ENCODE measurements around the gene FOXO1. TPM values are rescaled to one million over a fixed set of nuclear protein-coding genes. Genes with fewer than 3 reads are reported as not detected.
A peak's percentile ranks its signal among the peaks of the same experiment; 100 is the strongest.

FOXO1 gene
- total RNA-seq, 4 donors from 2014 or later = 153 to 194 (median 176) TPM

DNA sequence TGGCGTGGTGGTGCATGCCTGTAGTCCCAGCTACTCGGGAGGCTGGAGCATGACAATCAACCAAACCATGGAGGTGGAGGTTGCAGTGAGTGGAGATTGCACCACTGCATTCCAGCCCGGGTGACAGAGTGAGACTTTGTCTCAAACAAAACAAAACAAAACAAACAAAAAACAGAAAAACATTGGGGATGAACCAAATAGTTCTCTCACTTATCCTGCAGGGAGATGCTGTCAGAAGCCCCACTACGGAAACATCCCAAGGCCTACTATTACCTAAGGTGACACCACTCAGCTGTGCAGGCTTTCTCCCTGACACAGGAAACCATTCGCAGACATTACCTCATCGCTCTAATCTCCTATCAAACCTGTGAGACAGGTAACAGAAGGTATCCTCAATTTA is 113.5 kb downstream of the FOXO1 start:
- Histone ChIP-seq H3K27ac (no peak overlapping the region), H3K4me3 (no peak overlapping the region), H3K9me3 (no peaks in the 10 kb centered on the region), H3K4me1 (peaks cover 0 to 66% (median 5%) of the 10 kb centered on the region in 4 donors), H3K36me3 (peaks cover 0 to 3% (median 0%) of the 10 kb centered on the region in 3 donors), H3K27me3 (no peaks in the 10 kb centered on the region)
- no peak for DNase-seq (ENCODE audit: low spot score in 2 of 2)
- peak in 1 of 2 donors; percentile 6 for TF ChIP-seq EP300 (IDR thresholded peaks at IDR 0.05)
- TF ChIP-seq CTCF (IDR thresholded peaks at IDR 0.05) = no peak
- WGBS, 2 donors = 91% methylated on average over 6 of the region's 6 CpGs

- H3K36me3 ChIP-seq = no peaks in the 10 kb centered on the region
- no peak overlapping the region for H3K4me3 ChIP-seq
- H3K27me3 ChIP-seq = no peaks in the 10 kb centered on the region
- peak overlapping the region in 2 of 4 donors; percentile 70 to 83 for H3K27ac ChIP-seq
- WGBS, 2 donors = 93 to 96% methylated on average over 2 of the region's 2 CpGs
- TF ChIP-seq POLR2A (IDR thresholded peaks at IDR 0.05) (no peak), EP300 (IDR thresholded peaks at IDR 0.05) (no peak), CTCF (IDR thresholded peaks at IDR 0.05) (no peak)
- DNase-seq (ENCODE audit: low spot score in 2 of 2) = no peak
- H3K9me3 ChIP-seq = no peaks in the 10 kb centered on the region
- H3K4me1 ChIP-seq = peaks cover 0 to 59% (median 10%) of the 10 kb centered on the region in 4 donors
Observed at GRCh38 chr13:40550130-40550529, 116.3 kb downstream of the FOXO1 start.

DNA sequence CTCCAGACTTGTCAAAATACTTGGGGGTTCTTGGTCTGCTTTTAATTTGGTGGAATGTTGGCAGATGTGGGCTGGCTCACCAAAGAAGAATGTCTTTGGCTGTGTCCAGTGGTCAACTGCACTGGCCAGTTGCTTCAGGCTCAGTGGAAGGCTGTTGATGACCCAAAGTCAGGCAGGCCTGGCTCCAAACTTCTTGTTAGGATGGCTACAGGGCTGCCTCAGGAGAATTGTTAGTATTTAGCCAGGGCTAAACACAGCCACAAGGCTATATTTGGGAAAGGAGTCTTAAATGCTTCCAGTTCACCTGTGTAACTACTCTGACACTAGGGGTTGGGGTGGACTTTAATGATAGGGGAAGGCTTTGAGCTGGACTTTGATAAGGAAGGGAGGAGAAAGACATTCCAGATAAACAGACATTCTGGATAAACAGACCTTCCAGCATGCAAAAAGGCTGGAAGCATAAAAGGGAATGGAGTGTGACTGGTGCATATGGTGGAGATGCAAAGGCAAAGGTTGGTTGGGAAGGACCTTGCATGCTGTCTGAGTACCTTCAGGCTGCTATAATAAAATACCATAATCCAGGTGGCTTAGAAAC is 116.8 kb downstream of the FOXO1 start:
- Histone ChIP-seq H3K4me1 (peaks cover 0 to 58% (median 10%) of the 10 kb centered on the region in 4 donors), H3K36me3 (no peaks in the 10 kb centered on the region), H3K27me3 (no peaks in the 10 kb centered on the region), H3K9me3 (no peaks in the 10 kb centered on the region), H3K4me3 (no peak overlapping the region), H3K27ac (peak overlapping the region in 2 of 4 donors; percentile 70 to 83)
- no peak for DNase-seq (ENCODE audit: low spot score in 2 of 2)
- TF ChIP-seq EP300 (IDR thresholded peaks at IDR 0.05) = peak in 1 of 2 donors; percentile 33
- no peak for TF ChIP-seq POLR2A (IDR thresholded peaks at IDR 0.05)
- no peak for TF ChIP-seq CTCF (IDR thresholded peaks at IDR 0.05)

- no peak for TF ChIP-seq POLR2A (IDR thresholded peaks at IDR 0.05)
- TF ChIP-seq EP300 (IDR thresholded peaks at IDR 0.05) = peak in 1 of 2 donors; percentile 35
- H3K27ac ChIP-seq = peak overlapping the region in 3 of 4 donors; percentile 9 to 83 (median 70)
- H3K9me3 ChIP-seq = no peaks in the 10 kb centered on the region
- no peak overlapping the region for H3K4me3 ChIP-seq
- WGBS, 2 donors = 25 to 39% methylated on average over 2 of the region's 2 CpGs
- no peak for DNase-seq (ENCODE audit: low spot score in 2 of 2)
- H3K36me3 ChIP-seq = no peaks in the 10 kb centered on the region
- H3K4me1 ChIP-seq = peaks cover 0 to 46% (median 10%) of the 10 kb centered on the region in 4 donors
- no peaks in the 10 kb centered on the region for H3K27me3 ChIP-seq
Observed at GRCh38 chr13:40547591-40548315, 118.7 kb downstream of the FOXO1 start.

- WGBS, 2 donors = 78% methylated on average over 7 of the region's 7 CpGs
- no peaks in the 10 kb centered on the region for H3K9me3 ChIP-seq
- TF ChIP-seq CTCF (IDR thresholded peaks at IDR 0.05) = no peak
- peak in 1 of 2 donors; percentile 6 for TF ChIP-seq EP300 (IDR thresholded peaks at IDR 0.05)
- TF ChIP-seq POLR2A (IDR thresholded peaks at IDR 0.05) = no peak
- H3K4me1 ChIP-seq = peaks cover 0 to 45% (median 10%) of the 10 kb centered on the region in 4 donors
- no peak for DNase-seq (ENCODE audit: low spot score in 2 of 2)
- H3K27ac ChIP-seq = no peak overlapping the region
- H3K36me3 ChIP-seq = no peaks in the 10 kb centered on the region
- H3K27me3 ChIP-seq = no peaks in the 10 kb centered on the region
- H3K4me3 ChIP-seq = no peak overlapping the region
Observed at GRCh38 chr13:40546047-40546446, 120.4 kb downstream of the FOXO1 start.
